Esophagus squamous epithelium (tissue), 4 donors: Measurements from ENCODE around the gene SLC18A2.
"Not testable (repeated sequence)": the region's sequence is repeated elsewhere in the genome, so short reads cannot be mapped to it uniquely, and the experiment has no call there.

Source experiments
- POLR2A ChIP-seq, 4 donors: fragments of 450-650 bp; IDR thresholded peaks; one replicate each; pipeline ENCODE4 v1.6.1; 2017; ENCODE audit warnings: antibody characterized with exemption in 4 of 4, mild to moderate bottlenecking in 4 of 4, moderate library complexity in 3 of 4
- TF ChIP-seq, protein P1 (sequence below), 6 experiments: fragments of 450-650 bp in 4 of 6; fragments of 200-600 bp in 2 of 6; sonication (generic) in 2 of 6; IDR thresholded peaks; one replicate each; pipeline ENCODE4 v1.5.1; 2016 to 2019; ENCODE audit warnings: antibody characterized with exemption in 6 of 6, mild to moderate bottlenecking in 4 of 6, moderate library complexity in 4 of 6

- not testable (repeated sequence) for TF ChIP-seq POLR2A (IDR thresholded peaks at IDR 0.05)
- TF ChIP-seq, protein P1, sequence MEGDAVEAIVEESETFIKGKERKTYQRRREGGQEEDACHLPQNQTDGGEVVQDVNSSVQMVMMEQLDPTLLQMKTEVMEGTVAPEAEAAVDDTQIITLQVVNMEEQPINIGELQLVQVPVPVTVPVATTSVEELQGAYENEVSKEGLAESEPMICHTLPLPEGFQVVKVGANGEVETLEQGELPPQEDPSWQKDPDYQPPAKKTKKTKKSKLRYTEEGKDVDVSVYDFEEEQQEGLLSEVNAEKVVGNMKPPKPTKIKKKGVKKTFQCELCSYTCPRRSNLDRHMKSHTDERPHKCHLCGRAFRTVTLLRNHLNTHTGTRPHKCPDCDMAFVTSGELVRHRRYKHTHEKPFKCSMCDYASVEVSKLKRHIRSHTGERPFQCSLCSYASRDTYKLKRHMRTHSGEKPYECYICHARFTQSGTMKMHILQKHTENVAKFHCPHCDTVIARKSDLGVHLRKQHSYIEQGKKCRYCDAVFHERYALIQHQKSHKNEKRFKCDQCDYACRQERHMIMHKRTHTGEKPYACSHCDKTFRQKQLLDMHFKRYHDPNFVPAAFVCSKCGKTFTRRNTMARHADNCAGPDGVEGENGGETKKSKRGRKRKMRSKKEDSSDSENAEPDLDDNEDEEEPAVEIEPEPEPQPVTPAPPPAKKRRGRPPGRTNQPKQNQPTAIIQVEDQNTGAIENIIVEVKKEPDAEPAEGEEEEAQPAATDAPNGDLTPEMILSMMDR (IDR thresholded peaks at IDR 0.05), result not testable (repeated sequence)
Observed at GRCh38 chr10:117230107-117230506, 10.8 kb upstream of the SLC18A2 start.
